ENCODE data around the gene ADGRG1.

GRCh38 chr16:57648581-57649442 lies 20.4 kb downstream of the ADGRG1 start:
- TF ChIP-seq TEAD4 (CRISPR knock-in tag; IDR thresholded peaks at IDR 0.05) (no peak), CTCF (IDR thresholded peaks at IDR 0.05) (peak; percentile 100), FOXK1 (CRISPR knock-in tag; IDR thresholded peaks at IDR 0.05) (no peak), CREB1 (CRISPR knock-in tag; IDR thresholded peaks at IDR 0.05) (no peak), MXD4 (CRISPR knock-in tag; IDR thresholded peaks at IDR 0.05; ENCODE audit: borderline replicate concordance) (no peak), CREM (CRISPR knock-in tag; IDR thresholded peaks at IDR 0.05) (no peak)
